Activated naive CD4-positive, alpha-beta T cell (primary cell): ENCODE data around the gene NUDT17.

Source experiments
- DNase-seq, 4 experiments: peaks; one replicate each; lab custom pipeline; 2025; lab: John Stamatoyannopoulos, UW

NUDT17 gene

DNA sequence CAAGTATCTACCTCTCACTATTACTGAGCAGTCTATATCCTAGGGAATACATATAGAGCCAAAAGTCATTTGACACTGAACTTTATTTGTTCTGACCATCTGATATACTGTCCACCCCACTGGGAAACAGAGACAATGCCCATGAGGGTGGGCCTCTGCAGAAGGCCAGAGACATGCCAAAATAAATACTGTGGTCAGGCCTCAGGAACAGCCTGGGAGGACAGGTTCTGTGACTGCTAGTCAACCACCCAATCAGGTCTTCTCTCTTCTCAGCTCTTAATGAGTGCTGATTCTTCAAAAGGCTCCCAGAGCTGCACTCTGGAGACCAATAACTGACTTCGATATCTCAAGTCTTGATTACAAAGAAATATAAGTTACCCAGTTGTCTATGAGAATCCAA, 45.7 kb downstream of the NUDT17 start:
- no peak for DNase-seq

GRCh38 chr1:145891587-145892485, 46.4 kb downstream of the NUDT17 start:
- DNase-seq: peak in 3 of 4 experiments; percentile 10 to 40 (median 18)

- no peak for DNase-seq
Measured at GRCh38 chr1:145892486-145893087, 47.2 kb downstream of the NUDT17 start.

DNA sequence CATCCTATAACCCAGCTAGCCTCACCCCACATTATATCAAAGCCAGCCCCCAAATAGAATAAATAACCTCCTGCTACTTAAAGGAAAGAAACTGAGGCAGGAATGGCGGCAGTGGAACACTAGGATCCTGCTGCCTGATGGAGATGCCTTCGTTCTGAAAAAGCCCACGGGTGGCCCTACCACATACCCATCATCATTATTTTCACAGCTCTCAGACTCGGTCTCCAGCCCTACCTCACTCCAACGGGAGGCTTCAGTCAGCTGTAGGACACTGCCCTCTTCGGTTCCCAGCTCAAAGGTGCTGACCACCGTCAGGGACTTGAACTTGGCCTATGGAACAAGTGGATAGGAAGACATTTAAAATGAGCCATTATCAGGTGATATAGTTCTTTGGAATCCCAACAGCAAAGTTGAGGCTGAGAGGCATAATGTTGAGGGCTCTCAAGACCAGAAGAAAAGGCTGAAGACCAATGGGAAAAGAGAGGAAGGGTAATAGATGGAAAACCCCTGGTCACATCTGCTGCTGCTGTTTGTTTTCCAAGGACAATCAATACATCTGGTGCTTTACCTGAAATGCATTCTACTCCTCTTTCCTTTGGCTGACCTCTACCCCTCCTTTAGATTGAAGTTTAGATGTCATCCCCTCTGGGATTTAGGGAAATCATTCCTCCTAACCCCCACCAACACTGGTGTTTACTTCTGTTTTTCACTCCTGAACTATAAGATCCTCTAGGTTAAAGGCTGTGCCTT, 48.1 kb downstream of the NUDT17 start:
- no peak for DNase-seq

GRCh38 chr1:145895471-145895870, 50.0 kb downstream of the NUDT17 start:
- no peak for DNase-seq

GRCh38 chr1:145897969-145898368, 52.5 kb downstream of the NUDT17 start:
- DNase-seq: no peak
